SU-DHL-6 (cell line): Measurements from ENCODE around the gene TMEM108.

Source experiments
- CTCF ChIP-seq: fragments of 200-600 bp; sonication (generic); IDR thresholded peaks from one replicate; pipeline ENCODE4 v1.5.1; 2017; ENCODE audit warnings: antibody characterized with exemption, mild to moderate bottlenecking, low read length, moderate library complexity; ENCODE audit not compliant: insufficient read depth, poor library complexity, severe bottlenecking
- EZH2phosphoT487 ChIP-seq: fragments of 200-600 bp; sonication (generic), shearing (Covaris generic); conservative IDR thresholded peaks from 2 replicates; pipeline ENCODE4 v1.6.1; 2018; ENCODE audit warnings: mild to moderate bottlenecking, antibody characterized with exemption, low read length, moderate library complexity, mixed read lengths

- TF ChIP-seq CTCF: no peak
- no peak for TF ChIP-seq EZH2phosphoT487
Measured at GRCh38 chr3:133125171-133125570, 87.0 kb downstream of the TMEM108 start.
